BJ (cell line): ENCODE measurements around the gene PDE12. TPM values are rescaled to one million over a fixed set of nuclear protein-coding genes. Genes with fewer than 3 reads are reported as not detected.

ENCODE experiments used
- CTCF ChIA-PET: fragments of 350-600 bp; formaldehyde crosslinking; extraction: SDS; loops from one replicate; lab custom pipeline; 2021; ENCODE audit warnings: antibody characterized with exemption, inconsistent platforms; lab: Yijun Ruan, JAX
- POLR2A ChIA-PET: fragments of 300-600 bp; sonication (Branson Sonifier 250); formaldehyde crosslinking; extraction: SDS; loops from one replicate; lab custom pipeline; 2021; ENCODE audit warnings: antibody characterized with exemption; lab: Charles Lee
- DNase-seq: peaks from one replicate; pipeline ENCODE4 v3.0.0-alpha.2; 2011; ENCODE audit warnings: low read depth
- H3K27me3 ChIP-seq: 2 replicates; pipeline ENCODE4 v1.6.0; 2011; ENCODE audit warnings: low read length; ENCODE audit not compliant: control insufficient read depth, insufficient read depth
- H3K36me3 ChIP-seq: 2 replicates; pipeline ENCODE4 v1.5.1; 2011; ENCODE audit warnings: low read length; ENCODE audit not compliant: control insufficient read depth, insufficient read depth
- H3K4me3 ChIP-seq: 2 replicates; pipeline ENCODE4 v1.5.1; 2011; ENCODE audit warnings: low read depth, mild to moderate bottlenecking, control low read depth, low read length
- CTCF ChIP-seq: IDR thresholded peaks from 2 replicates; pipeline ENCODE4 v1.5.1; 2011; ENCODE audit warnings: low read depth, mild to moderate bottlenecking, control low read depth, inconsistent platforms, low read length, moderate library complexity; ENCODE audit not compliant: insufficient read depth
- polyA plus RNA-seq: library from polyadenylated mRNA; depleted of rRNA; stranded (reverse); fragments of >200 nt; gene quantifications from 2 replicates; pipeline ENCODE4 v1.2.3, GENCODE V29; 2011

The PDE12 gene
- polyA plus RNA-seq, 1 experiment = 10.4 TPM

GRCh38 chr3:57544181-57545125 lies 11.6 kb upstream of the PDE12 start, which contains the start of gene DNAH12:
DNAH12 (minus strand) TSS chr3:57544344; CDS start chr3:57542870, 1,474 bp downstream.
- Histone ChIP-seq H3K4me3 (no peak within 1 kb of the TSS), H3K36me3 (no peaks in the 10 kb centered on the region), H3K27me3 (no peaks in the 10 kb centered on the region)
- no peak for DNase-seq
- ChIA-PET POLR2A (no interaction called here), CTCF (interaction anchor here (1.0 kb wide), 1 partner anchor 14 kb away, joined by 3 read pairs; no protein-coding TSS in a partner anchor)
- TF ChIP-seq CTCF = no peak

GRCh38 chr3:57545636-57546268 lies 10.3 kb upstream of the PDE12 start:
- POLR2A ChIA-PET = no interaction called here
- DNase-seq = no peak
- CTCF ChIA-PET = no interaction called here
- Histone ChIP-seq H3K4me3 (no peak overlapping the region), H3K27me3 (no peaks in the 10 kb centered on the region), H3K36me3 (no peaks in the 10 kb centered on the region)
- no peak for TF ChIP-seq CTCF

GRCh38 chr3:57546616-57547015 lies 9.5 kb upstream of the PDE12 start:
- Histone ChIP-seq H3K36me3 (no peaks in the 10 kb centered on the region), H3K4me3 (no peak overlapping the region), H3K27me3 (no peaks in the 10 kb centered on the region)
- CTCF ChIA-PET = no interaction called here
- POLR2A ChIA-PET = no interaction called here
- DNase-seq = no peak
- no peak for TF ChIP-seq CTCF

GRCh38 chr3:57555306-57555705 lies 768 bp upstream of the PDE12 start:
- DNase-seq = no peak
- no peaks in the 10 kb centered on the region for H3K36me3 ChIP-seq
- no peak for TF ChIP-seq CTCF
- ChIA-PET POLR2A (interaction anchor here (0.6 kb wide), 1 partner anchor 873 kb away, joined by 9 read pairs; no protein-coding TSS in a partner anchor), CTCF (interaction anchor here (1.1 kb wide), 1 partner anchor 298 kb away, joined by 3 read pairs; no protein-coding TSS in a partner anchor)
- no peaks in the 10 kb centered on the region for H3K27me3 ChIP-seq
- H3K4me3 ChIP-seq = peak overlapping the region; percentile 77

GRCh38 chr3:57556459-57557084 lies 498 bp downstream of the PDE12 start:
- CTCF ChIA-PET = interaction anchor here (0.7 to 1.1 kb wide), 3 partner anchors 159 to 308 kb away, joined by 3 to 4 read pairs (median 3); no protein-coding TSS in a partner anchor
- no peaks in the 10 kb centered on the region for H3K27me3 ChIP-seq

More at GRCh38 chr3:57556459-57557084, 498 bp downstream of the PDE12 start:
- no peak for DNase-seq
- TF ChIP-seq CTCF = no peak
- Histone ChIP-seq H3K36me3 (no peaks in the 10 kb centered on the region), H3K4me3 (peak overlapping the region; percentile 77)
- POLR2A ChIA-PET = no interaction called here
